OCI-LY7 (cell line): ENCODE data around the gene PRICKLE2. TPM values are rescaled to one million over a fixed set of nuclear protein-coding genes. Genes with fewer than 3 reads are reported as not detected.

Source experiments
- BruUV-seq: library from RNA; stranded (reverse); fragments of 400-500 nt; replicated peaks from 2 replicates; lab custom pipeline; 2021; lab: Mats Ljungman, UMichigan
- CTCF ChIA-PET: fragments of 300-600 bp; sonication (Branson Sonifier 250); formaldehyde crosslinking; loops from one replicate; lab custom pipeline; 2022; ENCODE audit warnings: antibody characterized with exemption; ENCODE audit not compliant: unreplicated experiment; lab: Charles Lee
- POLR2A ChIA-PET: fragments of 300-600 bp; sonication (Branson Sonifier 250); formaldehyde crosslinking; loops from one replicate; lab custom pipeline; 2022; ENCODE audit warnings: antibody characterized with exemption; lab: Charles Lee
- DNase-seq: peaks from one replicate; pipeline ENCODE4 v3.0.0-alpha.2; 2015; ENCODE audit warnings: low spot score
- H2AFZ ChIP-seq: fragments of 200-600 bp; sonication (generic), shearing (Covaris generic); 2 replicates; pipeline ENCODE4 v1.6.1; 2014; ENCODE audit warnings: mild to moderate bottlenecking, antibody characterized with exemption, low read length, moderate library complexity
- H3K27ac ChIP-seq: fragments of 200-600 bp; sonication (generic); 2 replicates; pipeline ENCODE4 v1.5.1; 2014; ENCODE audit warnings: mixed run types, low read depth, mild to moderate bottlenecking, moderate library complexity, low read length, inconsistent platforms; ENCODE audit not compliant: poor library complexity, severe bottlenecking
- H3K36me3 ChIP-seq: fragments of 200-600 bp; sonication (generic); 2 replicates; pipeline ENCODE4 v1.6.1; 2014; ENCODE audit warnings: mild to moderate bottlenecking, antibody characterized with exemption, low read length, moderate library complexity, mixed read lengths; ENCODE audit not compliant: insufficient read depth
- H3K4me1 ChIP-seq: fragments of 200-600 bp; sonication (generic); 2 replicates; pipeline ENCODE4 v1.5.1; 2014; ENCODE audit warnings: mild to moderate bottlenecking, low read length; ENCODE audit not compliant: insufficient read depth, poor library complexity, severe bottlenecking
- H3K4me2 ChIP-seq: fragments of 200-600 bp; sonication (generic); 2 replicates; pipeline ENCODE4 v1.6.1; 2014; ENCODE audit warnings: mild to moderate bottlenecking, low read length
- H3K4me3 ChIP-seq: fragments of 200-600 bp; sonication (generic); 2 replicates; pipeline ENCODE4 v1.5.1; 2014; ENCODE audit warnings: mild to moderate bottlenecking, low read depth, low read length; ENCODE audit not compliant: poor library complexity, severe bottlenecking
- H3K79me2 ChIP-seq: fragments of 200-600 bp; sonication (generic); 2 replicates; pipeline ENCODE4 v1.6.1; 2016; ENCODE audit warnings: low read depth, mild to moderate bottlenecking, low read length, moderate library complexity, mixed read lengths; ENCODE audit not compliant: insufficient read depth
- H3K9me2 ChIP-seq: fragments of 200-600 bp; sonication (generic); 2 replicates; pipeline ENCODE4 v1.6.1; 2016; ENCODE audit warnings: mild to moderate bottlenecking, low read length, mixed read lengths; ENCODE audit not compliant: insufficient read depth
- H3K9me3 ChIP-seq: fragments of 200-600 bp; sonication (generic); 2 replicates; pipeline ENCODE4 v1.6.1; 2014; ENCODE audit warnings: mild to moderate bottlenecking, mixed run types, low read length, mixed read lengths
- H4K20me1 ChIP-seq: fragments of 200-600 bp; sonication (generic); 2 replicates; pipeline ENCODE4 v1.6.1; 2014; ENCODE audit warnings: mild to moderate bottlenecking, antibody characterized with exemption, low read length, moderate library complexity, mixed read lengths; ENCODE audit not compliant: insufficient read depth
- CTCF ChIP-seq: fragments of 200-600 bp; sonication (generic); conservative IDR thresholded peaks from 2 replicates; pipeline ENCODE4 v1.5.1; 2014; ENCODE audit warnings: mild to moderate bottlenecking, antibody characterized with exemption, low read length, moderate library complexity, mixed read lengths
- EZH2phosphoT487 ChIP-seq: fragments of 200-600 bp; sonication (generic); IDR thresholded peaks from 2 replicates; pipeline ENCODE4 v1.6.1; 2018; ENCODE audit warnings: low read depth, borderline replicate concordance, mild to moderate bottlenecking, mixed run types, antibody characterized with exemption, low read length, moderate library complexity, mixed read lengths
- intact Hi-C: fragments of 100-400 bp; cut with micrococcal nuclease; formaldehyde crosslinking; loops from one replicate; pipeline ENCODE4 v1.10.0; 2022; ENCODE audit not compliant: unreplicated experiment
- total RNA-seq, 2 experiments: library from RNA; depleted of rRNA in 1 of 2; stranded (reverse); fragments of >200 nt in 1 of 2; shearing (Covaris generic) in 1 of 2; gene quantifications; 2 replicates each; pipeline ENCODE4 v1.2.3, GENCODE V29; 2014 to 2022

The PRICKLE2 gene
- total RNA-seq, 2 experiments from 2014 or later, result 2.0 to 3.9 TPM

- DNase-seq, result no peak
- H3K9me3 ChIP-seq, result no peaks in the 10 kb centered on the region
- no peak overlapping the region for H3K4me2 ChIP-seq
- BruUV-seq, result no TSS peak
- no peaks in the 10 kb centered on the region for H3K79me2 ChIP-seq
- no peak overlapping the region for H2AFZ ChIP-seq
- H3K4me1 ChIP-seq, result no peaks in the 10 kb centered on the region
- intact Hi-C loops, result no loop called here
- ChIA-PET POLR2A (no interaction called here), CTCF (no interaction called here)
- H3K9me2 ChIP-seq, result no peaks in the 10 kb centered on the region
- H3K36me3 ChIP-seq, result no peaks in the 10 kb centered on the region
- H4K20me1 ChIP-seq, result no peaks in the 10 kb centered on the region
- TF ChIP-seq EZH2phosphoT487 (no peak), CTCF (no peak)
- no peak overlapping the region for H3K27ac ChIP-seq
- no peak overlapping the region for H3K4me3 ChIP-seq
Observed at GRCh38 chr3:64266065-64266931, 41.0 kb upstream of the PRICKLE2 start.

GRCh38 chr3:64265646-64266045 is 40.4 kb upstream of the PRICKLE2 start:
- Histone ChIP-seq H4K20me1 (no peaks in the 10 kb centered on the region), H3K36me3 (no peaks in the 10 kb centered on the region), H2AFZ (no peak overlapping the region), H3K9me2 (no peaks in the 10 kb centered on the region), H3K27ac (no peak overlapping the region), H3K9me3 (no peaks in the 10 kb centered on the region), H3K4me1 (no peaks in the 10 kb centered on the region), H3K79me2 (no peaks in the 10 kb centered on the region), H3K4me3 (no peak overlapping the region), H3K4me2 (no peak overlapping the region)
- no peak for TF ChIP-seq EZH2phosphoT487
- no peak for TF ChIP-seq CTCF
- ChIA-PET CTCF (no interaction called here), POLR2A (no interaction called here)
- BruUV-seq, result no TSS peak
- intact Hi-C loops, result no loop called here
- no peak for DNase-seq

- Histone ChIP-seq H2AFZ (no peak overlapping the region), H3K9me3 (no peaks in the 10 kb centered on the region), H3K79me2 (no peaks in the 10 kb centered on the region), H3K27ac (no peak overlapping the region), H3K4me3 (no peak overlapping the region), H3K4me2 (no peak overlapping the region), H3K4me1 (no peaks in the 10 kb centered on the region), H3K9me2 (no peaks in the 10 kb centered on the region), H3K36me3 (no peaks in the 10 kb centered on the region), H4K20me1 (no peaks in the 10 kb centered on the region)
- TF ChIP-seq CTCF (no peak), EZH2phosphoT487 (no peak)
- DNase-seq, result no peak
- ChIA-PET POLR2A (interaction anchor here (0.6 kb wide), 1 partner anchor 1267 kb away, joined by 3 read pairs; no protein-coding TSS in a partner anchor), CTCF (no interaction called here)
- BruUV-seq, result no TSS peak
- intact Hi-C loops, result no loop called here
Observed at GRCh38 chr3:64264501-64265109, 39.3 kb upstream of the PRICKLE2 start.
